Fibroblast of skin of left quadriceps (primary cell): ENCODE measurements around the gene YAP1.
"Not testable (repeated sequence)": the region's sequence is repeated elsewhere in the genome, so short reads cannot be mapped to it uniquely, and the experiment has no call there.

Experiments
- DNase-seq, 2 experiments: peaks; one replicate each; pipeline ENCODE4 v3.0.0-alpha.2; 2013; ENCODE audit warnings: low read depth in 2 of 2

The YAP1 gene

DNA sequence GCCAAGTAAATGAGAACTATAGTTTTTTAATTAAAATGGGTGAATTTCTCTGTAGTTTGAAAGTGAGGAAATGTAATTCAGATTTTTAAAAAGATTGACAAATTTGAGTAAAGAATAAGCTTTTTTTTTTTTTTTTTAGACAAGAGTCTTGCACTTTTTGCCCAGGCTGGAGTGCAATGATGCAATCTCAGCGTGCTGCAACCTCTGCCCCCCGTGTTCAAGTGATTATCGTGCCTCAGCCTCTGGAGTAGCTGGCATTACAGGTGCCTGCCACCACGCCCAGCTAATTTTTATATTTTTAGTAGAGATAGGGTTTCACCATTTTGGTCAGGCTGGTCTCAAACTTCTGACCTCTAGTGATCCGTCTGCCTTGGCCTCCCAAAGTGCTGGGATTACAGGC is 90.1 kb downstream of the YAP1 start:
- DNase-seq, result not testable (repeated sequence)

DNA sequence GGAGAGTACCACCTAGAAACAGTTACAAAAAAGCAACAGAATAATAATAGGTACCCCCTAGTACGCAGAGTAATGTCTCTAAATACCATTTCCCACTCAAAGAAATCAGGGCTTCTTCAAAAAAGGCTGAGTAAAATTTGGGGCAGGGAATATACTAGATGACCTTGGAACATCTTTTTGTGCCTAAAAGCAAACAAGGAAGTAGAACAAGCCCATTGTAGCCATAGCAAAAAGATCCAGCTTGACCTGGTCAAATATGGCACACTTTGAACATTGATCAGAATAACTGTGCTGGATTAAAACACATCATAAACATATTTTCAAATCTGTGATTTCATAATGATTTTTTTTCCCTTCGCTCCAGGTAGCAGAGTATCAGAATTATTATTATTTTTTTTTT is 91.5 kb downstream of the YAP1 start:
- no peak for DNase-seq

DNA sequence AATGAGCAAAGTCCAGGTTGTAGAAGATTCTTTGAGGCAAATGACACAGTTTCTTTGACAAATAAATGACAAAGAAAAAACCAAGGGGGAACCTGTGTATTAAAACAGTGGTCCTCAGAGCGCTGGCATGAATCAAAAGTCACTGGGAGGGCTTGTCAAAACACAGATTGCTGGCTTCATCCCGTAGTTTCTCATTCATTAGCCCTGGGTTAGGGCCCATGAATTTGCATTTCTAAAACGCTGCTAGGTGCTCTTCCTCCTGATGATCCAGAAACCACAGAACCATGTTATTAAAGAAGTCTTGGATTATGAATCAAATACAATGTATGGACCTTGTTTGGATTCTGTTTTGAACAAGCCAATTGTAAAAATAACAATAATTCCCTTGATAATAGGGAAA is 92.7 kb downstream of the YAP1 start:
- no peak for DNase-seq

DNA sequence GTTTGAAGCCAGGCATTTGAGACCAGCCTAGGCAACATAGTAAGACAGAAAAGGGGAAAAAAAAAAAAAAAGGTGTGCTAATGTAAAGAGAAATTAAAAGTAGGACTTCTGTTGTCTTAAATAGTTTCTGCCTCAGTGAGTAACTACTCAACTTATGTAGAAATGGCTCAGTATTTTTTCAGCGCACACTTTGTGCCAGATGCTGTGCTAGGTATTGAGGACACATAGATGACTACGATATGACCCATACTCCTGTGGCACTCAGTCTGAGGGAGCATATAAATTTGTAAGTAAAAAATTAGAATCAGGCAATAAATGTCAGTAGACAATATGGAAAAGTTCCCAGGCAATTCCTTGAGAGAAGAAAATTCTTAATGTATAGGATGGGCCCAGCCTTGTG is 93.9 kb downstream of the YAP1 start:
- DNase-seq, result no peak

DNA sequence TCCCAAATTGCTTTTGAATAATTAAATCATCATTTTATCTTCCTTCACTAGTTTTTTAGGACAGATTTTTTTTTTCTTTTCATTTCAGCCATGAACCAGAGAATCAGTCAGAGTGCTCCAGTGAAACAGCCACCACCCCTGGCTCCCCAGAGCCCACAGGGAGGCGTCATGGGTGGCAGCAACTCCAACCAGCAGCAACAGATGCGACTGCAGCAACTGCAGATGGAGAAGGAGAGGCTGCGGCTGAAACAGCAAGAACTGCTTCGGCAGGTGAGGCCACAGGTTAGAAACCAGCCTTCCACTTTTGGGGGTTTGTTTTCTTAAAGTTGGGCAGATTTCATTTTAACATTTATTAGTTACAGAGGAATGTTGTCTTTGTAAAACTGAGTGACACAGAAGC is 95.6 kb downstream of the YAP1 start:
- no peak for DNase-seq

DNA sequence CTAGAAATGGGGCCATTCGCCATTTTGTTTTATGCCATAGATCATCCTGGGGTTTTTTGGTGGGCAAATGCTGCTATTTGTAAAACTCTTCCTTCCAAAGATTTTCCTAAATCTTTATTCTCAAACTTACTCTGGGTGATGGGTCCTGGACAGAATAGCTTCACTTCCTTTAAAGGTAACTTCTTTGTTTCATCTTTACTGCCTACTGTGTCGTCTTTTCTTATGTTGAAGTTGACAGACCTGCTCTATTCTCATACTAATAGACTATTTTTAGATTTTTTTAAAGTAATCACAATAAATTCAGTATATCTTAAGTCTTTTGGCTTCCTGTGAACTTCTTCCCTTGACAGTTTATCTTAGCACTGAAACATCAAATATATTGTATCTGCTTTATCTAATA is 98.6 kb downstream of the YAP1 start:
- DNase-seq, result no peak

DNA sequence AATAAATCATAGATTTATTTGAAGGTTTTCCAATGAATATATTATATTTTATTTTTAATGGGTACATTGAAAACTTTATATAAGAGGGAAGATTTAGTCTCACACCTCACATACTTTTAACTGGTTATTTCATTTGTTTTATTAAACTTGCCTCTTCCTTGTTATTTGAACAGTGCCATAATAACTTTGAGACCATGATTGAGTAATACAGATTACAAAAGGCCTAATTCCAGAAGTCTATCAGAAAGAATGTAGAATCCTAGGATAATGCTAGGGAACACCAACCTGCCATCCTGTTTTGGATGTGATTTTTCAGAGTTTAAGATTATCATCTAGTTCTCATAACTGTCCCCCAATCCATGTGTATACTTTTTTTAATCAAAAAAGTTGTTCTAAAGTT is 104.4 kb downstream of the YAP1 start:
- DNase-seq, result no peak

DNA sequence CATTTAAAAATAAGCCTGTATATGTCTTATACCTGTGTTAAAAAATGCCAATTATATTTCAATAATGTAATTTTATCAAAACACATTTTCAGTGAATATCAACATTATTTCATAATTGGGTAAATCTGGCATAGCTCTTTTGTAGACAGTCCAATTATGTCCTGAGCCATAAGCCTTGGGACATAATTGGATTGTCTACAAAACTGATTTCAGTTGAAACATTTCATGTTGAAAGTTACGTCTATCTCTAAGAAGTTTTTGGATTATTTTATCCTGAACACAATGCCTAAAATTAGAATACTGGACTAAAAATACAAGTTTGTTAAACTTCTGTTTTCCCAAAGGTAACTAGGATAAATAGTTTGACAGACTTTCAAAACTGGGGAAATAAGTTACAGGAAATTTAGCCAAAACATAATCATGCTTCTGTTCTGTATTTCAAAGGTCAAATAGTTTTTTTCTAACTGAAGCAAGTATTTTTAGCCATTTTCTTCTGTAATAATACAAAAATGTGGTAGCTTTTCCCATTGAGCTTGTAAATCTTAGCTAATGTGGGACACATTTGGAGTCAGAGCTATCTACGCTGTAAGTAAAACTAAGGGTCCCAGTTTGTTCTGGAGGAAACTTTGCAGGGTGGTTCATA is 106.3 kb downstream of the YAP1 start:
- DNase-seq, result no peak

DNA sequence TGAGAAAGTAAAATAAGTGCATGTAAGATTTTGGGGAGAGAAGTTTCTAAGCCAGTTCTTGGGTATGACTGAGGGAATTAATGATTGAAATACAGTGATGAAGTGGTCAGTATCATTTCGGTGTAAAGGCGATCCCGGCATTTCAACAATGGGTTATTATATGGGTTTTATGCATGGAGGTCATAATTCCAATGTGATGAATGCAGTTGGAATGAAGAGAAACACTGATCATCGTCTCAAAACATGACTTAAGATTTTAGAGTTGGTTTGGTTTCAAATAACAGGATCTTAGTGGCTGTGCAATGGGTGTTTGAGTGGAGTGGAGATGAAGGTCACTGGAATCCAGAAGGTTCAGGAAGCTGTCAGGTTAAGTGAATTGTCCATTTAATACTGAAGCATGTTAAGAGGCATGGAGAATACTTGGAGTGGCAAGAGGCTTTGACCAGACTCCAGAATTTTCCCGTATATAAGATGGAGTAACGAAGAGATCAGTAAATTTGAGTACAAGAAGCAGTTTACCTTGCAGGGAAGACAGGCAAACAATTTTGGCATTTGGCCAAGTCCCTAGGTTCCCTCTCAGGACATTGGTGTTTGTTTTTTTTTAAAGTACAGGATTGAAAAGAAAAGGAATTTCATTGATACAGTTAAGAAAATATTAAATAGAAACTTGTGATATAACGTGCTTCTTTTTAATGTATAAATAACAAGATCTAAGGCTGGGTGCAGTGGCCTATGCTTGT is 110.7 kb downstream of the YAP1 start:
- peak in 1 of 2 experiments; percentile 29 for DNase-seq

DNA sequence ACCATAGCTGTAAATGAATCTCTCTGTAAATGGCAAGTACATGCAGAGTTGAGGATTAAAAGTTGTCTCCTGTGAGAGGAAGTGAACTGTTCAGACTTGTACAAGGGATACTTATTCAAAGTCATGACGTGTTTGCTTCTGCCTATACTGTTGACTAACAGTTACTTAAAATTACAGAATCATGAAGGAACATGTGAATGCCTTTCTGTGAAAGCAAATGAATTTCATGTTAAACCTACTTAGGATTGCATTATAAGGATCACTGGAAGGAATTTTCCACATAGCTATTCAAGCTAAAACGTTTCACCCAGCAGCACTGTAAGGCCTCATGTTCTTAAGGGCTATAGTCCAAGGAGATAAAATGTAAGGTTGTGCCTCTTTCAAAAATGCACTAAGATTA is 113.6 kb downstream of the YAP1 start:
- DNase-seq, result no peak

DNA sequence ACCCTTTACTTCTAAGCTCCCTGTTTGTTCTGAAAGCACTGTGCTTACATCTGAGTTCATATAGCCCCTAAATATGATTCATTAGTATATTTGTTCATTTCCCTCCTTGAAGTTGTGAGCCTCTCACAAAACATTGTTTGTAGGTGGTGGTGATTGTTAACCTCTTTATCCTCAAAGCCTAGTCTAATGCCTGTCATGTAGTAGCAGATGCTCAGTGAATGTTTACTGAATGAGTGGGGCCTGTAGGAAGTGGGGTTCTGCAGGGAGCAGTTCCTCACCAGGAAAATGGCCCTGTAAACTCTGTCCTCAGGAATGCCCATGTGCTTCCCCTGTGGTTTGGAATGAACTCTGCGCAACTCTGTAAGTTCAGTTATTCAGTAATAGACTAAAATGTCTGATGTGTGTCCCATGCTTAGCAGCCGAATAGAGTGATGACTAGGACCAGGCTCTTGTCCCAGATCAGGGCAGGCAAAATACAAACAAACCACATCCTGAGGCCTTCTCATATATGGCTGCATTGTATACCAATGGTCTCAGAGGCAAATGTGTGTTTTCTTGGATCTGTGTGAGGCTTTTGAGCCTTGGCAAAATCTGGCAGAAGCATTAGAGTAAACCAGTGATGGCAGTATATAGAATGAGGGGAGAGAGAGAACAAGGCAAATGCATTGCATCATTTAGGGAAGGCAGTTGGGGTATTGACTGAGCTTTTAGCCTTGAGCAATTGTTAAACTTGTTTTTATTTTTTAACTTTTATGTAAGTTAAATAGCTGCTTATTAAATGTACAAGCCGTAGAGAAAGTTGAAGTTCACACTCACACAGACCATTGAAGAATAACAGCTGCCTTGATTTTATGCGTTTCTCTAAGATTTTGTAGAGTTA is 115.7 kb downstream of the YAP1 start:
- peak; percentile 81 to 82 for DNase-seq

DNA sequence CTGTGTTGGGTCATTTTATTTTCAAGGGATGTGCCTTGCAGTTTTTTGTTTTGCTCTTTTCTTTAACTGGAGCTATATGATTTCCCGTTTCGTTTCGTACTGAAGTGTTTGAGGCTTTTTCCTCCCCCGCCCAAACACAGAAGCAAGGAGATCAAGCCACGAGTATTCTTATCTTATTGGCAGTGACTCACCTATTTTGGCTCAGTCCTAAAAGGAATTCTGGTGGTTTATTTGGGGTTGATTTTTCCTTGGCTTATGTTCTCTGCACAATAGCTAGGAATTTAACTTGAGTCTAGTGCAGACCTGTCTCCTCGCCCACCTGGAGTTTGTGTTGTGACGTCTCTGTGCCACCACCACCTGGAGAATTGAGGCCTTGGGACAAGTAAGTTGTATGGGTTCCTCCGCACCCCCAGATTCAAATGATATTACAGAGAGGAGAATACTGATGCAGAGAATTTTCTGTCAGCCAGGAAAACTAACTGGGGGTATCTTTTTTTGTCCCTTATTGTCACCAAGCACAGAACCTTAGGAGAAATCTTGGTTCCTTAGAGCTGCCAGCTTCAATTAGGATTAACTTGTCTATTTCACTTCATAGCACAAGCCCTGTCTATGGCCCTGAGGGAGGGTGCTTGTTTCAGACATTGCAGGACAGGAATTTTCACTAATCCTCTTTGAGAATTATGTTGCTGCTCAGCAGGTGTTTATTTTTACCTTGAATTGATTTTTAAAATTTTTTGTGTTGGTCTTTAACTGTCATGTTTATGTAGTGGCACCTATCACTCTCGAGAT is 116.6 kb downstream of the YAP1 start:
- peak in 1 of 2 experiments; percentile 29 for DNase-seq

DNA sequence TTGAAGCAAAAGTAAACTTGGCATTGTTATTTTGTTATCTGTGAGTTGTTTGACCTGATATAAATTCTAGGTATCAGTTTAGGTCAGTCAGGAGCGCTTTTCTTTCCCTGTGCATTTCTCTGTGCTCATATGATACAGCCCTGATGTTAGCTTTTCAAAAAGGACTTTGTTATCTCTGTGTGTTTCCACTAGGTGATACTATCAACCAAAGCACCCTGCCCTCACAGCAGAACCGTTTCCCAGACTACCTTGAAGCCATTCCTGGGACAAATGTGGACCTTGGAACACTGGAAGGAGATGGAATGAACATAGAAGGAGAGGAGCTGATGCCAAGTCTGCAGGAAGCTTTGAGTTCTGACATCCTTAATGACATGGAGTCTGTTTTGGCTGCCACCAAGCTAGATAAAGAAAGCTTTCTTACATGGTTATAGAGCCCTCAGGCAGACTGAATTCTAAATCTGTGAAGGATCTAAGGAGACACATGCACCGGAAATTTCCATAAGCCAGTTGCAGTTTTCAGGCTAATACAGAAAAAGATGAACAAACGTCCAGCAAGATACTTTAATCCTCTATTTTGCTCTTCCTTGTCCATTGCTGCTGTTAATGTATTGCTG is 119.4 kb downstream of the YAP1 start:
- no peak for DNase-seq

DNA sequence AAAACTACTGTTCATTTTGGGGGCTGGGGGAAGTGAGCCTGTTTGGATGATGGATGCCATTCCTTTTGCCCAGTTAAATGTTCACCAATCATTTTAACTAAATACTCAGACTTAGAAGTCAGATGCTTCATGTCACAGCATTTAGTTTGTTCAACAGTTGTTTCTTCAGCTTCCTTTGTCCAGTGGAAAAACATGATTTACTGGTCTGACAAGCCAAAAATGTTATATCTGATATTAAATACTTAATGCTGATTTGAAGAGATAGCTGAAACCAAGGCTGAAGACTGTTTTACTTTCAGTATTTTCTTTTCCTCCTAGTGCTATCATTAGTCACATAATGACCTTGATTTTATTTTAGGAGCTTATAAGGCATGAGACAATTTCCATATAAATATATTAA is 119.9 kb downstream of the YAP1 start:
- DNase-seq, result no peak

DNA sequence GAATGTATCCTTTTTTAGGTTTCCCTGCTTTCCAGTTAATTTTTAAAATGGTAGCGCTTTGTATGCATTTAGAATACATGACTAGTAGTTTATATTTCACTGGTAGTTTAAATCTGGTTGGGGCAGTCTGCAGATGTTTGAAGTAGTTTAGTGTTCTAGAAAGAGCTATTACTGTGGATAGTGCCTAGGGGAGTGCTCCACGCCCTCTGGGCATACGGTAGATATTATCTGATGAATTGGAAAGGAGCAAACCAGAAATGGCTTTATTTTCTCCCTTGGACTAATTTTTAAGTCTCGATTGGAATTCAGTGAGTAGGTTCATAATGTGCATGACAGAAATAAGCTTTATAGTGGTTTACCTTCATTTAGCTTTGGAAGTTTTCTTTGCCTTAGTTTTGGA is 120.7 kb downstream of the YAP1 start:
- DNase-seq, result no peak

DNA sequence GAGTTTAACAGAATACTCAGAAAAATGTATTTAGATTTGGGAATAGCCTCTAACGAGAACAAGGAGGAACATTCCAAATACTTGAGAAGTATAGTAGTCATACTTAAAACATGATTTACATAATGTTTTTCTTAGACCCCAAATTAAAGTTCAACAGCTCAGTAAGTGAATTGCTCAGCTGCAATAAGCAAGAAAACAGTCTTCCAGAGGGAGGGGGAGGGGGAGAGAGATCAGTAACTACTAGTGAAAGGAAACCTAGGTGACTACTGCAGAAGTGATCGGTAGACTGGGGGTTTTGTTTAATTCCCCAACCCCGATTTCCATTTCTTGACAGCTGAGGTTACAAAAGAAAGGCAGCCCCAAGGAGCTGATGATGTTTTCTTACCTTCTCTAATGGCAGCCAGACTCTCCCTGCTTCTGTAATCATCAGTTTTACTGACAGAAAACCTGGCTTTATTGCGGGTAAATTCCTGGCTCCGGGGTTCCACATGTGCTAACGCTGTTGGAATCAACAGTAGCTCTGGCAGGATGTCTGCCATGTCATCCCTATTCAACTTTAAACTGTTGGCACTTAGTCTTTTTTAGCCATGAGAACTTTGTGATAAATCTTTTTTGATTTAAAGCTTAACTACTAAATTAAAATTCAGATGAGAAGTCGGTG is 124.7 kb downstream of the YAP1 start:
- no peak for DNase-seq

DNA sequence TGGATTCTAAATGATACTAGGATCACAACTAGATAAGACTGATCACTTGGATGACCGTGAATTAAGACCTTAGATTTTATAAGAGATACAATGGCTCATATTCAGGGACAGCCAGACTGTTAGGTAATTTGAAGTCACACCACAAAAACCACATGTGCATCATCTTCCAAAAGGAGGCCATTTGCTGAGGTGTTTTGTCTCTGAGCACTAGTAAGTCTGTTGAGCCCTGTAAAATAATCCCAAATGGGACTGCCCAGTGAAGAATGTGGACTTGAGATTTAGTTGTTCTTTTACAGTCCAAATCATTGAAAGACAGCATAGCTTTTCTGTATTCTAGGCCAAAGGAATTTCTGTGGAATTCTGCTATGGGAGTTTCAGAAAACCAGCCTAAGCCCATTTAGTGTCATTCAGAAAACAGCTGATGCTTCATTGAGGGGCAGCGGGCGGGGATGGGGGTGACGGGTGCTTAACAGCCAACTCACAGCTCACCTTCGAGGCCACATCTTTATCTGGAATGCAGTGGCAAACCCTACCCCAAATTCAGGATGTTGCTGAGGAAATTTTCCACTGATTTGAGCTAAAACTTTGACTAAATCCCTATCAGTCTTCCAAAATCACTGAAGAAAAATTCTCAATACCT is 127.0 kb downstream of the YAP1 start:
- DNase-seq, result peak in 1 of 2 experiments; percentile 34

DNA sequence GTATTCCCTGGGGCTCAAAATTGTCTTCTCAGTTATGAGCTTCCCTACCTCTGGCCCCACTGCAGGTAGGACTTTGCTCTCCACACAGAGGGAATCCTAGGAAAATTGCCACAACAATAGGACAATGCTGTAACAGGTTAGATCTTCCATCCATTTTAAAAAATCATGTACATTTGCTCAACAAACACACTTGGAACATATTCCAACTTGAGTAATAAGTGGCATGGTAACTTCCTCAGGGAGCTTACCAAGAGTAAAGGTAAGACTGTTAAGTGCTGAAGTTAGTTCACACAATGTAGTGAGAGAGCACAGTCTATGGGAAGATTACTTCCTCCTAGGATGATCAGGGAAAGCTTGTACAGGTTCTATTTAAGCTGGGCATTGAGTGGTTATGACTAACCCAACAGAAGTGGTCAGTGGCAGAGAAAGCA is 128.2 kb downstream of the YAP1 start:
- no peak for DNase-seq

DNA sequence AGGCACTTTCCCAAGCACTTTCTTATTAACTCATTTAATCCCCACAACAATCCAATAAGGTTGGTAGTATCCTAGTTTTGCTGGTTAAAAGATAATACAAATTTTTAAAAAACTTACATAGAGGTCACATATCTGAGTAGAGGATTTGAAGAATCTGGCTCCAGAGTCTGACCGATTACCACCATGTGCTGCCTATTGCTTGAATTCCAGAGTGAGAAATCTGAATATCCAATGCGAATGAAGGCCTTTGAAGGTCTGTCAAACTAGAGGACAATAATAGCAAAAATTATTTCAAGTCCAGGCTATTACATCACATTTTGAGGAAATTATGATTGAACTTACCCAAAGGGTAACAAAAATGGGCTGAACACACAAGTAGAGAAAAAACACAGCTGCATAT is 129.2 kb downstream of the YAP1 start:
- DNase-seq, result no peak

DNA sequence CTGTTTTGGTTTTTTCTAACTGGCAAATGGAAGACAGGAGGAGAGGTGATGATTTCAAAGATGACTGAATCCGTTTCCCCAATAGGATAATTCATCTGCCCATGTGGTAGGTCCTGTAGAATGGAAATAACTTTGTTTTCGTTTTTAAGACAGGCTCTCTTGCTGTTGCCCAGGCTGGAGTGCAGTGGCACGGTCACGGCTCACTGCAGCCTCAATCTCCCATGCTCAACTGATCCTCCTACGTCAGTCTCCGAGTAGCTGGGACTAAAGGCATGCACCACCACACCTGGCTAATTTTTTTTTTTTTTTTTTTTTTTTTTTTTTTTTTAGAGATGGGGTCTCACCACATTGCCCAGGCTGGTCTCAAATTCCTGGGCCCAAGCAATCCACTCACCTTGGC is 129.7 kb downstream of the YAP1 start:
- DNase-seq, result no peak
